GM12878 (cell line): ENCODE results near the gene CD180. TPM values are rescaled to one million over a fixed set of nuclear protein-coding genes. Genes with fewer than 3 reads are reported as not detected.

Experiments
- ATAC-seq: fragments of 200-7000 bp; cut with Tn5 transposase; 3 replicates; pipeline ENCODE4 v1.9.1; 2020; ENCODE audit warnings: mild to moderate bottlenecking, moderate library complexity
- BruUV-seq: library from RNA; stranded (reverse); fragments of 400-500 nt; replicated peaks from 2 replicates; lab custom pipeline; 2021; lab: Mats Ljungman, UMichigan
- CTCF ChIA-PET: fragments of 300-600 bp; sonication (Branson Sonifier 250); formaldehyde crosslinking; extraction: SDS; loops from one replicate; lab custom pipeline; 2021; ENCODE audit warnings: inconsistent platforms; lab: Yijun Ruan, JAX
- POLR2A ChIA-PET: fragments of 350-600 bp; formaldehyde crosslinking; extraction: SDS; loops from one replicate; lab custom pipeline; 2021; ENCODE audit warnings: inconsistent platforms; lab: Charles Lee
- RAD21 ChIA-PET: fragments of 300-600 bp; sonication (Branson Sonifier 250); formaldehyde crosslinking; loops from one replicate; lab custom pipeline; 2023; ENCODE audit warnings: antibody characterized with exemption; ENCODE audit not compliant: unreplicated experiment; lab: Charles Lee
- SMC1A ChIA-PET: fragments of 300-600 bp; sonication (Branson Sonifier 250); formaldehyde crosslinking; loops from one replicate; lab custom pipeline; 2023; ENCODE audit not compliant: unreplicated experiment, uncharacterized antibody; lab: Charles Lee
- DNase-seq: peaks from one replicate; pipeline ENCODE4 v3.0.0-alpha.2; 2011; ENCODE audit warnings: low read depth, low spot score
- FAIRE-seq: peaks from 3 replicates; lab custom pipeline; 2011; peaks lifted over from hg19 to GRCh38; lab: Jason Lieb, UNC
- H2AFZ ChIP-seq: 2 replicates; pipeline ENCODE4 v1.6.0; 2011; ENCODE audit warnings: low read depth, low read length, control low read depth; ENCODE audit not compliant: control insufficient read depth
- H3K27ac ChIP-seq: 2 replicates; pipeline ENCODE4 v1.5.1; 2011; ENCODE audit warnings: control low read depth; ENCODE audit not compliant: control insufficient read depth, insufficient read depth
- H3K27me3 ChIP-seq, 2 experiments: replicated peaks in 1 of 2; 2 replicates each; pipeline versions ENCODE4 v1.6.0 to v1.6.1; 2011; ENCODE audit warnings: low read length in 1 of 2; ENCODE audit not compliant: control insufficient read depth in 2 of 2, insufficient read depth in 2 of 2
- H3K36me3 ChIP-seq, 2 experiments: 2 replicates each; pipeline ENCODE4 v1.5.1; 2011; ENCODE audit warnings: low read length in 1 of 2; ENCODE audit not compliant: control insufficient read depth in 2 of 2, insufficient read depth in 2 of 2
- H3K4me1 ChIP-seq: 2 replicates; pipeline ENCODE4 v1.6.1; 2011; ENCODE audit warnings: mild to moderate bottlenecking, low read length, moderate library complexity, mixed read lengths; ENCODE audit not compliant: control insufficient read depth, insufficient read depth
- H3K4me2 ChIP-seq: 2 replicates; pipeline ENCODE4 v1.6.0; 2011; ENCODE audit warnings: control low read depth; ENCODE audit not compliant: control insufficient read depth, insufficient read depth
- H3K4me3 ChIP-seq: fragments of 200-600 bp; sonication (generic); 2 replicates; pipeline ENCODE4 v1.5.1; 2016
- H3K79me2 ChIP-seq: 2 replicates; pipeline ENCODE4 v1.6.0; 2011; ENCODE audit warnings: low read length; ENCODE audit not compliant: control insufficient read depth, insufficient read depth
- H3K9ac ChIP-seq: 2 replicates; pipeline ENCODE4 v1.8.0; 2011; ENCODE audit warnings: low read length, control low read depth, mixed read lengths; ENCODE audit not compliant: control insufficient read depth, insufficient read depth
- H3K9me3 ChIP-seq: replicated peaks from 3 replicates; pipeline ENCODE4 v1.5.1; 2011; ENCODE audit warnings: mild to moderate bottlenecking, low read length; ENCODE audit not compliant: control insufficient read depth, insufficient read depth
- H4K20me1 ChIP-seq: 2 replicates; pipeline ENCODE4 v1.6.0; 2011; ENCODE audit not compliant: control insufficient read depth, insufficient read depth
- ETV6 ChIP-seq, 2 experiments: fragments of 450-650 bp in 1 of 2; IDR thresholded peaks in 1 of 2; conservative IDR thresholded peaks in 1 of 2; 2 replicates each; pipeline ENCODE4 v1.6.1; 2014; ENCODE audit warnings: antibody characterized with exemption in 1 of 2, borderline replicate concordance in 1 of 2, low read depth in 1 of 2, mild to moderate bottlenecking in 1 of 2, moderate library complexity in 1 of 2
- IRF4 ChIP-seq: IDR thresholded peaks from 2 replicates; pipeline ENCODE4 v1.6.1; 2011; ENCODE audit warnings: low read depth, low read length
- JUND ChIP-seq: IDR thresholded peaks from 2 replicates; pipeline ENCODE4 v1.6.1; 2012; ENCODE audit warnings: low read depth, mild to moderate bottlenecking, low read length, improper control_type of control experiment, moderate library complexity
- PRDM15 ChIP-seq: fragments of 450-650 bp; formaldehyde crosslinking; IDR thresholded peaks from 2 replicates; pipeline ENCODE4 v1.4.0; 2020; ENCODE audit warnings: mild to moderate bottlenecking, moderate library complexity
- RAD21 ChIP-seq: IDR thresholded peaks from 2 replicates; pipeline ENCODE4 v1.6.1; 2011; ENCODE audit warnings: mild to moderate bottlenecking, low read depth, low read length, moderate library complexity; ENCODE audit not compliant: insufficient read depth
- YY1 ChIP-seq: IDR thresholded peaks from 2 replicates; pipeline ENCODE4 v1.6.1; 2011; ENCODE audit warnings: low read depth, mild to moderate bottlenecking, low read length
- ZBED1 ChIP-seq: IDR thresholded peaks from 2 replicates; pipeline ENCODE4 v1.6.1; 2016; ENCODE audit warnings: borderline replicate concordance
- WGBS: methylation state at CpG from one replicate; pipeline ENCODE4 v1.1.6; 2016; ENCODE audit warnings: low lambda C conversion rate; ENCODE audit not compliant: insufficient replicate concordance, insufficient coverage; ENCODE audit errors: missing lambda C conversion rate; 5-methylcytosine and 5-hydroxymethylcytosine counted together
- in situ Hi-C: fragments of 300-500 bp; cut with MboI; formaldehyde crosslinking; loops from 9 replicates; pipeline ENCODE4 v1.14.3; 2018; ENCODE audit warnings: mixed read lengths
- intact Hi-C: fragments of 100-400 bp; cut with micrococcal nuclease; formaldehyde crosslinking; loops from one replicate; pipeline ENCODE4 v1.14.2; 2022; ENCODE audit not compliant: unreplicated experiment
- polyA plus RNA-seq, 11 experiments: library from polyadenylated mRNA; depleted of rRNA in 4 of 11; unstranded in 6 of 11; stranded (reverse) in 5 of 11; fragments of >200 nt; fragmentation: Nextera tagmentation in 4 of 11; fragmentation: Illumina TruSeq in 1 of 11; extraction: Ambion mirVana in 4 of 11; extraction: Trizol in 1 of 11; gene quantifications; 1 replicate in 1 of 11; 2 replicates in 10 of 11; pipeline versions ENCODE4 v1.2.1 to v1.2.3, GENCODE V29; 2011 to 2016; ENCODE audit warnings: inconsistent platforms in 2 of 11, missing spikeins in 2 of 11, low read depth in 1 of 11
- total RNA-seq, 4 experiments: library from RNA; depleted of rRNA in 3 of 4; stranded (reverse); fragments of >200 nt in 3 of 4; fragmentation: Illumina TruSeq in 1 of 4; extraction: Trizol in 1 of 4; gene quantifications; 2 replicates each; pipeline versions ENCODE4 v1.2.1 to v1.2.3, GENCODE V29; 2013 to 2021

Gene CD180
- total and polyA plus RNA-seq, 10 of the 15 experiments (the other 5 are each of a cell fraction or from before 2014, with no cell fraction given), result 0.22 to 9.7 (median 2.9) TPM

GRCh38 chr5:67178085-67178484 lies 18.5 kb downstream of the CD180 start:
- no peaks in the 10 kb centered on the region for H4K20me1 ChIP-seq
- no peak overlapping the region for H3K27ac ChIP-seq
- ChIA-PET SMC1A (no interaction called here), CTCF (interaction anchor here (1.2 to 2.6 kb wide), 2 partner anchors 9 to 20 kb away, joined by 3 to 8 read pairs; no protein-coding TSS in a partner anchor), POLR2A (no interaction called here), RAD21 (no interaction called here)
- no TSS peak for BruUV-seq
- WGBS, result 7% methylated on average over 1 of the region's 1 CpG
- no peaks in the 10 kb centered on the region; a peak in 1 of 4 replicates for H3K36me3 ChIP-seq
- no peaks in the 10 kb centered on the region for H3K27me3 ChIP-seq
- H2AFZ ChIP-seq, result no peak overlapping the region
- no peak overlapping the region for H3K4me3 ChIP-seq
- intact Hi-C loops, result no loop called here
- H3K79me2 ChIP-seq, result no peaks in the 10 kb centered on the region
- no peaks in the 10 kb centered on the region for H3K4me1 ChIP-seq
- in situ Hi-C loops, result no loop called here
- DNase-seq (no peak), FAIRE-seq (no peak), ATAC-seq (no peak)
- TF ChIP-seq ETV6 (conservative IDR thresholded peaks at IDR 0.05 in 1 of 2, IDR thresholded peaks at IDR 0.05 in 1 of 2; ENCODE audit: borderline replicate concordance in 1 of 2, low read depth in 1 of 2), result no peak
- TF ChIP-seq PRDM15 (CRISPR knock-in tag), result no peak
- no peak for TF ChIP-seq YY1
- TF ChIP-seq RAD21, result no peak
- no peak for TF ChIP-seq IRF4
- no peak for TF ChIP-seq JUND
- TF ChIP-seq ZBED1, result no peak
- peaks cover 4% of the 10 kb centered on the region for H3K9me3 ChIP-seq
- no peak overlapping the region for H3K9ac ChIP-seq
- no peak overlapping the region for H3K4me2 ChIP-seq
